Left hindlimb (tissue), 1 donor: Measurements from ENCODE around the gene WDR5.

ENCODE experiments used
- DNase-seq: peaks from one replicate; pipeline ENCODE4 v3.0.0-alpha.2; 2018

WDR5 gene

GRCh38 chr9:134159566-134160245 lies 23.8 kb downstream of the WDR5 start:
- no peak for DNase-seq

GRCh38 chr9:134161647-134162046 lies 25.8 kb downstream of the WDR5 start:
- DNase-seq: no peak

GRCh38 chr9:134162212-134162775 lies 26.4 kb downstream of the WDR5 start:
- DNase-seq: no peak

- no peak for DNase-seq
Observed at GRCh38 chr9:134162926-134163370, 27.1 kb downstream of the WDR5 start.

GRCh38 chr9:134163371-134164196 lies 27.7 kb downstream of the WDR5 start:
- peak; percentile 67 for DNase-seq

- DNase-seq: no peak
Observed at GRCh38 chr9:134164879-134165278, 29.0 kb downstream of the WDR5 start.

- no peak for DNase-seq
Observed at GRCh38 chr9:134165357-134166315, 29.8 kb downstream of the WDR5 start.

- no peak for DNase-seq
Observed at GRCh38 chr9:134166374-134166773, 30.5 kb downstream of the WDR5 start.

- no peak for DNase-seq
Observed at GRCh38 chr9:134167530-134167931, 31.6 kb downstream of the WDR5 start.

GRCh38 chr9:134168757-134169550 lies 33.1 kb downstream of the WDR5 start:
- DNase-seq: no peak

- no peak for DNase-seq
Observed at GRCh38 chr9:134169724-134170401, 34.0 kb downstream of the WDR5 start.

GRCh38 chr9:134170532-134171315 lies 34.8 kb downstream of the WDR5 start:
- no peak for DNase-seq

GRCh38 chr9:134171316-134172197 lies 35.7 kb downstream of the WDR5 start:
- no peak for DNase-seq

GRCh38 chr9:134172198-134173126 lies 36.6 kb downstream of the WDR5 start:
- DNase-seq: no peak

GRCh38 chr9:134173127-134174072 lies 37.5 kb downstream of the WDR5 start:
- no peak for DNase-seq

- no peak for DNase-seq
Observed at GRCh38 chr9:134174073-134174449, 38.2 kb downstream of the WDR5 start.
